AG20443 (cell line): ENCODE results near the gene TSHZ1.

Experiments
- DNase-seq: peaks from one replicate; pipeline ENCODE4 v3.0.0; 2012; ENCODE audit warnings: low spot score, mixed read lengths

The TSHZ1 gene

DNA sequence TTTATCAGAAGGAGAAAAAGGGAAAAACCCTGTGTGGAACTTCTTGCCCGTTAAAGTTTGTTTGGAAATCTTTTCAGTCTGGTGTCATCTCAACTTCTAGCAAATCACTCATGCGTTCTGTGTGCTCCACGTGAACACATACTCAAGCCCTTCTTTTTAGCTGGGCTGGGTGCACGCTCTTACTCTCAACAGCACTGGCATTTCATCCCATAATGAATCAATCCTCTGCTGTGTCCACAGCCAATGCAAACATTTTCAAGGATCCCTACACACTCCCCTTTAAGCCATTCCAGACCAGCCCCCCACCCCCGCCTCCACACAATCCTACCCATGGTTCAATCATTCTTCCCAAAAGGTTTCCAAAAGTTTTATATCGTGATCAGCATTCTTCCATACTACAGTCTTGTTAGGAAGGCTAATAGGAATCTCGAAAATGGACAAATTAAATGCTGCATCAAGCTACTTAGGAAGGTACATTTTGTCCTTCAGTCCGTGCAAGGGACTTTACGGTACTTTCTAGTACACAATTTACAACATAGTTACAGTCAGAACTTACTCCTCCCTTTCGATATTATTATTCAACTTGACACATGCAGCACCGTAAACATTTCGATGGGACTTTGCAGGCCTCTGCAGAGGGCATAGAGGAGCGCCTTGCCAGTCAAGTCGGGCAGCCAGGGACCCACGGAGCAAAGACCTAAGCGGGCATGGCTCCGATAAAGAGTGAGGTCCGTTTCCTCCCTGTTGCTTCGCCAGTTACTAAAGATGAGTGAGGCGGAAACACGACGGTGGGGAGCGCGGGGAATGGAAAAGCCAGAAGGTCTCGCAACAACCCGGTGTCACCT lies 3.1 kb upstream of the TSHZ1 start:
- no peak for DNase-seq

DNA sequence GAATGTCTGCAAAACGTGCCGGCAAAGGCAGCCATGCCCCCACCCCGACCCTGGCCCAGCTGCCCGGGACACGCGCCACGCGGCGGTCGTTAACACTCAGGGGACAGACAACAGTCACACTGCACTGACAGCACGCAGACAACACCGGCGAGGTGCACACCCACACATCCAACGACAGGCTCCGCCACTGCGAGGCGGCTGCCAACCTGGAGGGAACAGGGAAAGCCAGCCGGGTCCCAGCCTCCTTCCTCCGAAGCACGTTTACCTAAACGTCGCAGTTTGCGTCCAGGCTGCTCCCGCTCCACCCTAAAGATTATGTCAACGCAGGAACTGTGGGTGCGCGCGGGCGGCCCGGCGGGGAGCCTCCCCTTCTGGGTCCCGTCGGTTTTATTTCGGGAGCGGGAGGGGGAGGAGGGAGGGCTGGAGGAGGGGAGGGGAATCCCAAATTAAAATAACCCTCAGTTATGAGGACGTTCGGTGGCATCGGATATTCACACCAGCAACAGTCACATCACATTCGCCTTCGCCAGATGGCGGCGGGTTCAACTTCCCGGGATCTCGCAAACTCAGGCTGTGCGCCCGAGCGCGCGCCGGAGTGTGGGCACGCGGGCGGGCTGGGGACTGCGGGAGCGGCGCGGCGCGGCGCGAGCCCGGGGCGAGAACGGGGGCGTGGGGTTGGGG lies 2.3 kb upstream of the TSHZ1 start:
- peak; percentile 59 for DNase-seq

DNA sequence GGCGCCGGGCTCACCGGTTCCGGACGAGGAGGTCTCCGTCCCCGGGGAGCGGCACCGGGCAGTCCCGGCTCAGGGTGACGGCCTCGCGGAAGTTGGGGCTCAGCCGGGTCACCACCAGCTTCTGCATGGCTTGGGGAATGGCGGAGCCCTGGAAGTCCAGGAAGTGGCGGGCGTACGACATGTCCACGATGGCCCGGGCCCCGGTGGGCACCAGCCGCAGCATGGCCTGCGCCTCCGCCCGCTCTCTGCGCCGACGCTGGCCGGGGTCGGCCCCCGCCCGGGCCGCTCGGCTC lies 1.8 kb upstream of the TSHZ1 start:
- no peak for DNase-seq

DNA sequence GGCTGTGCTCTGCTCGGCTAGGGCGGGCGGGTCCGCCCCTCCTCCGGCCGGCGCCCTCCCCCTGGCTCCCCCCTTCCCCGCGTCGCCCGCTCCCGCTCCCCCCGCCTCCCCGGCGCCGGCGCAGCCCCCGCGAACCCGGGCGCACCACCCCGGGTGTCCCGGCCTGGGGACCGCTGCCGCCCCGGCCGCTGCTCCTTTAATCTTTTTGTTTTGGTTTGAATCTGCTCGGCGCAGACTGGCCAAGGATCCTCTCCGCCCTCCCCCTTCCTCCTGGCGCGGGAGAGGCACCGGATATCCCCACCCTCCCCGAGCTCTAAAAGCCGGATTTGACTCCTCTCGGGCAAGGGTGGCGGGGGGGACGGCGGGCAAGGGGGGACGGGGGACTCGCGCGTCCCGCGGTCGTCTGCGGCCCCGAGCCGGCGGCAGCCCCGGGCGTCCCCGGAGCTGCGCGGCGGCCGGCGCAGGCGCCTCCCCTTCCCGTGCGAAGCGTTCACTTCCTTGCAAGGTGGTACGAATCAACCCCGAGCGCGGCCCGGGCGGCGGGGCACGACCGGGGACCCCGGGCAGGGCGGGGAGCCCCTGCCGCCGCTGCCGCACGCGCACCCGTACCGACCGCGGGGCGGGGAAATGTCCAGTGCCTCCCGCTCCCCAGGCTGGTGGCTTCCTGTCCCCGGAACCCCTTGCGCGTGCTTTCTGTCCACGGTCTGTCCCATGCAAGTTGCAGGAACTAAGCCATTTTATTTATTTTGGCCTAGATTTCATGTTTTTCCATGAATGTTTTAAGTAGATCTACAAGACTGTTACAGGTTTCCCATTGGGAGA lies 1.3 kb upstream of the TSHZ1 start, which contains the start of gene PTGR3:
Gene PTGR3 (minus strand): TSS at position 11 of the 822 bp plus-strand sequence. CDS start 81 bp downstream, outside the sequence.
- DNase-seq, result peak; percentile 88

DNA sequence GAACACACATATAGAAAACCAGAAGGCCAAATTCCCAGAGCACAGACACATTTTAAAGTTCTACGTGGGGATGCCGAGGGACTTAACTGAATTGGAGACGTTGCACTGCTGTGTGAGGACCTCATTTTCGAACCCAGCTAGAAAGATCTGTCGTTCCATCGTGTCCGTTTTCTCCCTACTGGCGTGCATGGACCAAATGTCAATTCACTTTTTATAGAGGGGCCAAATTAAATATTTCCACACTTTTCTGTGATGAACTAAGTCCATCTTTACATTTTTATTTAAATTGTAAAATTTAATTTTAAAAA lies 692 bp upstream of the TSHZ1 start:
- DNase-seq, result no peak

DNA sequence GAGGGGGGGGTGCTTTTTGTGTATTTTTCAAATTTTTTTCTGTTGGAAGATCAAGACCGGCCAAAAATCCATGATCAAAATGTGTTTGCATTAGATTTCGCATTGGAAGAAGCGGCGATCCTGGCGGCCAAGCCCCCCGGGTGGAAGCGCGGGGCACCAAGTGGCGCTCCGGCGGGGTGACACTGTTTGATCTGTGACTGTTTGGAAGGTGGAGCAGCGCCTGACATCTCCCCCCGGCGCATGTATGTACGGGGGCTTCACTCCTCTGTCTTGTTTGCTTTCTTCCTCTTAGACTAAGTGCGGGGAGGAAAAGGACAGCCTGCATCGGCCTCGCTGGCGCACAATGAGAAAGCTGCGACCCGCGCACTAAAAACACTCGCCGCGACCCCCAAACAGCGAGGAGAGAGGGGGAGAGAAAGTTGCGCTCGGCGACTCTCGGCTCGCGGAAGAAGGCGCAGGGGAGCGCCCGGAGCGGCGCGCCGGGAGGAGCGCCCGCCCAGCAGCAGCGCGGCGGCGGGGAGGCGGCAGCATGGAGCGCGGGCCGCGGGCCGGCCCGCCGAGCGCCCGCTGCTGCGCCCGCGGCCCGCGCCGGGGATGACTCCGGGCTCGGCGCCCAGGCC lies 515 bp downstream of the TSHZ1 start:
- DNase-seq, result peak; percentile 65

DNA sequence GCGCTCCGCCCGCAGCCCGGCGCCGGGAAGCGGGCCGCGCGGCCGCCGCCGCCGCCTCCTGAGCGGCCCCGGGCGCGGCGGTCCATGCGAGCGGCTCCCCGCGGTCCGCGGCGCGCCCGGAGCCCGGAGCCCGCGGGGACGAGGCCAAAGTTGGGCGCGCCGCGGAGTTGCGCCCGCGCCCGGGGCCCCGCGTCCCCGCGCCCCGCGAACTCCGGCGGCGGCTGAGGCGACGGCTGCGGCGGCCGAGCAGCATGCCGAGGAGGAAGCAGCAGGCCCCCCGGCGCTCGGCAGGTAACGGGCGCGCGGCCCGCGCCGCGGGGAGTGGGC lies 992 bp downstream of the TSHZ1 start:
- DNase-seq, result peak; percentile 35

DNA sequence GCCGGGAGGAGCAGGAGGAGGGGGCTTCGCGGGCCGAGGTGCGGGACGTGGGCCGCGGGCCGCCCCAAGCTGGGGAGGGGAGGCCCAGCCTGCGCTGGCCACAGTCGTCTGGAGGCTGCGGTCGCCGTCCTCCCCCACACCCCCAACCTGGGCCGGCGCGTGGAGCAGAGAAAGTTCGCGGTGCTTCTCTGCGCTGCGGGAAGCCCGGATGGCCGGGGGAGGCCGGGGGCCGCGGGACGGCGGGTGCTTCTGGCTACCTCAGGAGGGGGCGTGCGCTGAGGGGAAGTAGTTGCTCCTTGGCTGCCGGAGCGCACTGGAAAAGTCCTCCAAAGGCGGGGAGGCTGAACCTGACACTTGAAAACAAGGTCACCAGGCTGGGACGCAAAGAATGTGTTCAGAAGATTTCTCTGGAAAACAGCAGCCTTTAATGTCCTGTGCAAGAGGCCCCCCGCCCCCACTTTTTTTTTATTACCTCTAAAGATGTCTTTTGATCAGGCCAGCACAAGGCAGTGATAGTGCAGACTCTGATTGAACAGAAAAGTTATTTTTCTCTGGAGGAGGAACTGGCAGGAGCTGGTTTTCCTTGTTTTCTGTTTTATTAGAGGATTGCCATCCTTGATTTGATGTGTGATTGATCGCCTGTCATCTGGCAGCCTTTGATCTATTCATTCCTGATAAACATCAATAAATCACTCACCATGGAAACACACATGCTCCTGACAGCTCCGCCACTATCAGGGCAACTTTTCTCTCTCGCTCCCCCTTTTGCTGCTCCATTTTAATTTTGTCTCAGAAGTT lies 1.6 kb downstream of the TSHZ1 start:
- DNase-seq, result peak; percentile 37

DNA sequence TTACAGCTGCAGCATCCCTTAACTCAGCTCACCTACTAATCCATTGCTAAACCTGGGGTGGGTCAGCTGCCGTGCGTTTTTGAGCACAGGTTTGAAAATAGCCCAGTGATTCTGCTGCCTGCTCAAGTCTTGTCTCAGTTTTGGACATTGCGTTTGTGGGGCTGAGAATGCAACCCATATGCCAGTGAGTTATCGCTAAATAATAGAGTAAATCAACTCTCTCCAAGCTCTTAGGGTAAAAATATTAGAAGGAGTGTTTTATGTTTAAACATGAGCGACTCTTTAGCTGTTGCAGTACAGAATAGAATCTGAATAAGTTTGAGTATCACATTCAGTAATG lies 2.1 kb downstream of the TSHZ1 start:
- no peak for DNase-seq

DNA sequence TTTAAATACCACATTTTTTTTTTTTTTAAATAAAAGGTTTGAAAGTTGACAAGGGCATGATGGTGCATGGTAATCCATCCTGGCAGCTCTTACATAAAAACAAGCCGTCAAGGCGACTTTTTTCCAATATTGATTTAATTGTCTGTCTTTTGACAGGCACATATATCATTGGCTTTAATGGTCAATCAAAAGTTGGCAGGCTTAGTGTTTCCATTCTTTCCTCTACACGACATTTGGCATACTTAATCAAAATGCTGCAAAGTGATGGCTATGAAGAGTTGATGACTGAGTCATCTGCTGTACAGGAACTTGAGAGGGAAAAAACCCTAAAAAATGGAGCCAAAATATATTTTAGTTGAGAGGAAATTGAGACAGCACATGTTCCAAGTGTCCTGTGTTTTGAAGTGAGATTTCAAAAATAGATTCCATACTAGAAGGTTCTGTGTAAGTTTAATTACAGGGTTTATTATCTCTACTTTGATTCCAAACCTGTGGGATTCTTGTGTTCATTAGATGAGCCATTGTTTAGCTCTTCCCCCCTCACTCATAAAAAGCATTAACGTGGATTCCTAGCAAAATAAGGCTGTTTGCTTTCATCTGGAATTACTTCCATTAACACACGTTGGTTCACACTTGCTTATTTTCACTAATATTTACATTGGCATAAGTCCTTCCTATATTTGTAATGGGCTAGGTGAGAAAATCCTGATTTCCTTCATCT lies 3.2 kb downstream of the TSHZ1 start:
- DNase-seq, result no peak

DNA sequence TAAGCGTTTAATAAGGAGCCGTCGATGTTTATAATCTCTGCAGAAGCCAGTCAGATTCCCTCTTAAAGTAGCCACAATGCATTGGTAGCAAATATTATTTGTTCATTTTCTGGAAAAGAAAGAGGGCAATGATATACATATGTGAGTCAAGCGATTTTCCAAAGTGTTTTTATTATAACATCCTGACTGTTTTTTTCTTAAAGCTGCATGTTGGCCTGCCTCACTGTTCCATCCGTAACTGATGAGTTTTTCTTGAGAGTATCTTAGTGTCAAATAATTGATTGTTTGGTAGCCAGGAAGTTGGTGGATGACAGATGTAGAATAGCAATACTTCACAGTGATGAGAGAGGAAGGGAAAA lies 3.7 kb downstream of the TSHZ1 start:
- DNase-seq, result no peak

DNA sequence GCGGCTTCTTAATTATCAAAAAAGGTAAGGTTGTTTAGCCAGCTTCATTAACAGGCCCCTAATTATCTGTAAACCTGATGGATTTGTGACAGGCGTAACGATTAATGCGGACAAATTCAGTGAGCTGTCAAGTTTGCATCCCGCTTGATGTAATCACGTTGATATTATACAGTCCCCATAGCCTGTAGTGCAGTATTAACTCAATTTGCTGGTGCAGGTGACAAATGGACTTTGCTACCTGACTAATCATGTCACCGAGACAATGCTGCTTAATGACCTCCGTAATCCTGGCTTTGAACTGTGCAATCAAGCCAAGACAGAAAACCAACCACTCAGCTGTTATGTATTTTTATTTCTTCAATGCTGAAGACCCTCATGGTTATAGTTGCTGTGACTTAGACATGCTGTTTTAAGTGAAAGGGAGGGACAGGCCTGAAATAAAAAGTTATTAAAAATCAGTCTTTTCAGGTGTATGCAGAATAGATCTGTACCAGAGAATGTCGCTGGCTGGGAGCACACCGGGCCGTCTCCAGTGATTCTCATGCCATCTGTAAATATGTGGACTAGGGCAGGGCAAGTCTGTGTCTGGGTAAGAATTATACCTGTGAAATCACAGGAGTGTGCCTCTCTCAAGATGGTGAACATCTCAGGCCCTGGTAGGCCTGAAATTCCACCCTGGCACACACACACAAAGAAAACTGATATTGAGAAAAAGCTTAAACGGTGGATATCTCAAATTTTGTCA lies 4.3 kb downstream of the TSHZ1 start:
- no peak for DNase-seq

DNA sequence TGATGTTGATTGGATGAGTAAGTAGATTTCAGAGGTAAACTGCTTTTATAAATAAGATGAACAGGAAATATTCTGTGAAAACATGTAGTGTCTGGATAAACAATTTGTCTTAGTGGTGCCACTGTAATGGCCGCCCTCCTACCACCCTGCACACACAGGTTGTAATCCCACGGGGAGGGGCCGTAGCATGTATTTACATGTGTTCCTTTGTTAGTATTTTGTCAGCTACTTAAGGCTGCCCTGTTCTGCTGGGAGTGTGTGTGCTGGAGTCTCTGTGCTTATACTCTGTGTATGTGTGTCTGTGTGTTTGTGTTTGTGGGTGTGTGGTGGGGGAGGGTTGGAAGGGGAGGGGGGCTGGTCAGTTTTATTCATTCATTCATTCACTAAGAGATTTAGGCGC lies 5.1 kb downstream of the TSHZ1 start:
- DNase-seq, result no peak

DNA sequence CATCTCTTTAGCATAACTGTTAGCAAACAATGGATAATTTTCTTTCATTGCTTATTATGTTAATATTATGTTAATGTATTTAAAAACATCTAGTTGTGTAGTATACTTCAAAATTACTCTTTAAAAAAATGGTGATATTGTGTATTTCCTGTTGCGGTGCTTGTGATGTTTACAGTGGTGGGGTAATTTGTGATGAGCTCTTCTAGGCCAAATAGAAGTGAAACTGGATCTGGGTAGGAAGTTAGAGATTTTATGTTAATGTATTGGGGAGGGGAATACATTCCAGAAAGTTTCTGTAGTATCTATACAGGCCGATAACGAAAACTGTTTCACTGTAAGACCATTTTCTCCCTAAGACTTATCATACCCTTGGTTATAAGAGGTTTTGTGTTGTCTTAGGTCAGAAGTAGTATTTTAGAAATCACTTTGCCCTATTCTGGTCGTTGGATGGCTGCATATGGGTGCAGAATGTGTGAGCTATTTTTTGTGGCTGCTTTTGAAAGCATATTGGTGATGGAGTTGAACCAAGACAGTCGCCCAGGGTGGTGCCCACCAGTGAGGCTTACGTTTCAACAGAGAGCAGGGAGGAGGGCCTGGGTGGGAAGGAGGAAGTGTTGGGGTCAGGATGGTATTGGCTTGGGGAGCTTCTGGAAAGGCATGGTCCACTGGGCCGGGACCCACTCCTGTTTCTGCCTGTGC lies 5.8 kb downstream of the TSHZ1 start:
- DNase-seq, result no peak

DNA sequence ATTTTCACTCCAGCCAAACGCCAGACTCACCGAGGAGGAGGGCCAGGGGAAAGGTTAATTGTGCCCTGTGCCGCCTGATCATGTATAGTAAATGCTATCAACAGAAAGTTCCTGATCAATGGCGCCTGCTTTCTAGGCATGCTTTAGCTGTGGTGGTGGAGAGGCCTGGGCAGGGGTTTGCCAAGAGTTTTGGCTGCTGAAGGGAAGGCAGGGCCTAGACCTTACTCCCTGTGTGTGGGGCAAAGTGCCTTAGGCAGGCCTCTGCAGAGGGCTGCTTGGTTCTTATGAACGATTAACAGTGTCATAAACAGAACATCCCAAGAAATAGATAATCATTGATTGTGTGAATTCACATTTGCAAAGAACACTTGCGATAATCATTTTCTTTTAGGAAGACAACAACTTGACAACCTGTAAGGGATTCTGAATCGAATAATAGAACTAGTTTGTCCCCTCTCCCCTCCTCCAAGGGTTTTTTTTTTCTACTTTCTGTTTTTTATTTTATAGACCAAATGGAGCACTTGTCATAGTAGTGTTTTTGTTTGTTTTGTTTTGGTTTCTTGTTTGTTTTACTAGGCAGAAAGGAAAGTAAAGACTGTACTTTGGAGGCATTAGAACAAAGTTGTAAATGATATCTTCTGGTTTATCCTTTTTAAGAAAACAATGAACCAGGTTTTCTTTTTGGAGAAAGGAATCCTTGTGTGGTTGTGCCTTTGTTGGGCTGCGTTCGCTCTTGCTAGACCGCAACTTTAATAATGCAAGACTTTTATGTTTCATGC lies 6.5 kb downstream of the TSHZ1 start:
- DNase-seq, result no peak

DNA sequence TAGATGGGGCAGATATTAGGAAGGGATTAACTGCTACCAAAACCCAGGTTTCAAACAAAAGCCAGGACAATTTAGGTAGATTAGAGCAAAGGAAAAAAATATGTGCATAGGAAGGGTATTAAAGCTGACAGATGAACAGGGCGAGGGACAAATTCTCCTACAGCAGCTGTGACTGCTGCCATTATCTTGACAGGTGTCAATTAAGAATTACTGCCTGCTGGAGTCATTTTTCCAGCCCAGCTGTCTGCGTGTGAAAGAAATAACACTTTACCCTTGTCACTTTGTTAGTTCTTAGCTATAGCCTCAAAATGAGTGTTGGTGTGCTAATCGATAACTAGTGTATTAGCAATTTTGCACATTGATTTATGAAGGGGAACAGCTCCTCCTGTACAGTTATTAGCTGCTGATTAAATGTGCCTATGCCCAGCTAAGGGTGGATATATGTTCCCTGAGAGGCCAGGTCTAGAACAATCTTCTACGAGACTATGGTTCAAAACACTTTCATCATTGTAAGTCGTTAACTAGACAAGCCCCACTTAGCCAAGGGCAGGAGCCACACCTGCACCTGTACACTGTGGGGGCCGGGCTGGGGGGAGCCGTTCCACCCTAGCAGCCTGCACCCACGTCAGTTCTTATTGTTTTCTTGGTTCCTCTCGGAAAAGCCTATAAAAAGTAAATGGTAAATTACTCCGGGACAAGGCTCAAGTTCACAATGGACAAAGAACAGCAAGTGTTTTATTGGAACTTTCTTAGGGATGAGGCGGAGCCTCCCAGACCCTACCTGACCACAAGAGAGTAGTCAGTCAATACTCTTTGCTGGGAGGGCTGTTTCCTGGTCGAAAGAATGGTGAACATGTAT lies 7.7 kb downstream of the TSHZ1 start:
- no peak for DNase-seq

DNA sequence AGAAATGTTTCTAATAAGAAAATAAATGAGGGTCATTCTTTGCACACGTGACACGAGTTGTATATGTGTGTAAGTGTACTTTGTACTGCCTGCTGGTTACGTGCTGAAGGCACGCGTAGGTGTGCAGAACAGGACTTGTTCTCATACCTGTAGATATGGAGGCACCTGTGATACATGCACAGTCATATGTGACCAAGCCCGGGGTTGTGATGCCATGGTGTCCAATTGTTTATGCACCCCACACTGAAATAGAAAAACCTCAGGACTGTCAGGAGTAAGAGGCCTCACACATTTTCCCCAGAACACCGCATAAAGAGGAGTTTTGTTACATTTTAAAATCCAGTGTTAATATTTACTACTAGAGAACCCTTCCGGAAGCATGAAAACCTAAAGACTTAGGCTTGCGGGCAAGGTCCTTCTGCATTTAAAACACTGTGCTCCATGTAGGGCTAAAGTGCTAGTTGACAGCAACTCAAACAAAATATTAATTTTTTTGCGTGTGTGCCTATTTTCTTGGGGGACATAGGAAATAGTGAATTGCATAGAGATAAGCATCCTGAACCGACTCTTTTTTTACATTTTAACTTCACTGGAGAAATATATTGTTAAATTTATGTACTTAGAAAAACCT lies 9.3 kb downstream of the TSHZ1 start:
- DNase-seq, result no peak
